Activated CD4-positive, CD25-positive, alpha-beta regulatory T cell treated with anti-CD3 and anti-CD28 coated beads, Interleukin-2, amount 50 U/mL, for 72 hours (primary cell): ENCODE data around the gene UGT2A2.

Experiments
- DNase-seq: peaks from one replicate; pipeline ENCODE4 v3.0.0; 2021

The UGT2A2 gene

GRCh38 chr4:69568787-69569186, 70.7 kb downstream of the UGT2A2 start:
- DNase-seq, result no peak

- DNase-seq, result no peak
Measured at GRCh38 chr4:69563424-69563823, 76.0 kb downstream of the UGT2A2 start.

- DNase-seq, result no peak
Measured at GRCh38 chr4:69549651-69550050, 89.8 kb downstream of the UGT2A2 start.

GRCh38 chr4:69546134-69546765, 93.2 kb downstream of the UGT2A2 start:
- DNase-seq, result no peak
